ENCODE results near the gene NOL9.

NOL9 gene

DNA sequence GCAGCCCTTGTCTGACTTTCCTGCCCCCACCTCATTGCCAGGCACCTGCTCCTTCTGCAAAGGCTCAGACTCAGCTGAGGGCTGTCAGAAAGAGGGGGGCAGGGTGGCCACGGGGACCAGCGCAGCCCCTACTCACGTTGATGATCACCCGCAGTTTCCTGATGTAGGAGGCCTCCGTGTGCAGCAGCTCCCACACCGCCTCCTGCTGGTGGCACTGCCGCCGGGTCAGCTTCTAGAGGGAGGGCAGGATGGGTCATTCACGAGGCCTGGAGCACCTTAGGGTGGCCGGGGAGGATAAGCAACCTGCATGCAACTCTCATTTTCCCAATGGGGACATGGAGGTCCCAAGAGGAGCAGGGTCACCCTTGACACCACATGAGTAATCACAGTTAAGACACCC lies 81.9 kb downstream of the NOL9 start:
- no peaks in the 10 kb centered on the region for H3K9me3 Mint-ChIP-seq
- DNase-seq (ENCODE audit: low spot score in 2 of 2): no peak
- no peak overlapping the region for H3K4me3 Mint-ChIP-seq
- no peak for ATAC-seq
- H3K4me1 Mint-ChIP-seq: peaks cover 13% of the 10 kb centered on the region
- H3K27ac Mint-ChIP-seq: no peak overlapping the region
- H3K36me3 Mint-ChIP-seq: no peaks in the 10 kb centered on the region

DNA sequence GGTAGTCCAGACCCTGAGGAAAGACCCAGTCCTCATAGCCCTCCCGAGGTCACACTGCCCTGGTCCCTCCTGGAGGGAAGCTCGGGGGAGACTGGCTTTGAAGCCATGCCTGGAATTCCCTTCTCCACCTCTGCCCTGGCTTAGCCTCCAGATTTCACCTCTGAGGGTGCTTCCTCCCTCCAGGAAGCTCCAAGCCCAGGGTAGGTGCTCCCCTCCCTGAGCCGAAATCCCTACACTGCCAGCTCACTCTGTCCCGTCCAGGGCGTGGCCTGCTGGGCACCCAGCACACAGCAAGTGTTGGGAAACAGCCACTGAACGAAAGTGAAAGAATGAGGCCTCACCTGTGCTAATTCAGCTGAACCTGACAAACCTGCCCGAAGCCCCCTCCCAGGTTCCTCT lies 82.3 kb downstream of the NOL9 start:
- no peaks in the 10 kb centered on the region for H3K36me3 Mint-ChIP-seq
- no peak for ATAC-seq
- peaks cover 17% of the 10 kb centered on the region for H3K4me1 Mint-ChIP-seq
- no peak overlapping the region for H3K27ac Mint-ChIP-seq
- no peak overlapping the region for H3K4me3 Mint-ChIP-seq
- H3K9me3 Mint-ChIP-seq: no peaks in the 10 kb centered on the region
- no peak for DNase-seq (ENCODE audit: low spot score in 2 of 2)
